ENCODE measurements around the gene CYP4X1.

CYP4X1 gene

DNA sequence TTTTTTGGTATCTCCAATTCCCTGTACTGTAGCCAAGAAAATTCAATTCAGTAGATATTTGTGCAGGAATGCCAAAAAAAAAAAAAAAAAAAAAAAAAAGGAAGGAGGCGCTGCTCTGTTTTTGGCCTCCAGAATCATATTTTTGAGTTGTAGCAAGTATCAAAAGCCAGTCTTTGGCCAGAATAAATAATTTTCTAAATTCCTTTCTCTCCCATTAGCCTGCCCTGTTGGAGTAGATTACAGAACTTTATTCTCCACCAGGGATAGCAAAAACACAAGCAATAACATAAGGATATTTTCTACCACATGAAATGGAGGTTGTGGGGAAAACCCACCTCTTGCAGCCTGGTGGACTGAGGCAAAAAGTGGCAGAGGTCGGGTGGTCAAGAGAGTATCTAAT lies 2.4 kb upstream of the CYP4X1 start:
- TF ChIP-seq EZH2phosphoT487 (IDR thresholded peaks at IDR 0.05; ENCODE audit: borderline replicate concordance) = no peak
- TF ChIP-seq, protein P1, sequence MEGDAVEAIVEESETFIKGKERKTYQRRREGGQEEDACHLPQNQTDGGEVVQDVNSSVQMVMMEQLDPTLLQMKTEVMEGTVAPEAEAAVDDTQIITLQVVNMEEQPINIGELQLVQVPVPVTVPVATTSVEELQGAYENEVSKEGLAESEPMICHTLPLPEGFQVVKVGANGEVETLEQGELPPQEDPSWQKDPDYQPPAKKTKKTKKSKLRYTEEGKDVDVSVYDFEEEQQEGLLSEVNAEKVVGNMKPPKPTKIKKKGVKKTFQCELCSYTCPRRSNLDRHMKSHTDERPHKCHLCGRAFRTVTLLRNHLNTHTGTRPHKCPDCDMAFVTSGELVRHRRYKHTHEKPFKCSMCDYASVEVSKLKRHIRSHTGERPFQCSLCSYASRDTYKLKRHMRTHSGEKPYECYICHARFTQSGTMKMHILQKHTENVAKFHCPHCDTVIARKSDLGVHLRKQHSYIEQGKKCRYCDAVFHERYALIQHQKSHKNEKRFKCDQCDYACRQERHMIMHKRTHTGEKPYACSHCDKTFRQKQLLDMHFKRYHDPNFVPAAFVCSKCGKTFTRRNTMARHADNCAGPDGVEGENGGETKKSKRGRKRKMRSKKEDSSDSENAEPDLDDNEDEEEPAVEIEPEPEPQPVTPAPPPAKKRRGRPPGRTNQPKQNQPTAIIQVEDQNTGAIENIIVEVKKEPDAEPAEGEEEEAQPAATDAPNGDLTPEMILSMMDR (conservative IDR thresholded peaks at IDR 0.05; ENCODE audit: low read length) = no peak
- Histone ChIP-seq H4K20me1 (ENCODE audit: insufficient read depth, low read length, poor library complexity, severe bottlenecking) (no peaks in the 10 kb centered on the region), H2AFZ (ENCODE audit: low read length) (no peak overlapping the region), H3K9me2 (replicated peaks; ENCODE audit: low read depth, low read length) (no peaks in the 10 kb centered on the region), H3K4me2 (ENCODE audit: low read depth, low read length, poor library complexity, severe bottlenecking) (no peak overlapping the region), H3K79me2 (ENCODE audit: insufficient read depth, low read length) (no peaks in the 10 kb centered on the region), H3K4me1 (ENCODE audit: insufficient read depth, low read length, poor library complexity, severe bottlenecking) (no peaks in the 10 kb centered on the region), H3K9me3 (ENCODE audit: insufficient read depth, low read depth, low read length) (no peaks in the 10 kb centered on the region), H3K4me3 (ENCODE audit: low read length, poor library complexity, severe bottlenecking) (no peak overlapping the region), H3K27me3 (ENCODE audit: insufficient read depth, low read length, poor library complexity, severe bottlenecking) (no peaks in the 10 kb centered on the region), H3K36me3 (ENCODE audit: insufficient read depth, low read length) (no peaks in the 10 kb centered on the region), H3K9ac (ENCODE audit: low read depth, low read length, poor library complexity, severe bottlenecking) (no peak overlapping the region), H3F3A (ENCODE audit: low read depth) (no peaks in the 10 kb centered on the region)

GRCh38 chr1:47024141-47024801 lies 802 bp downstream of the CYP4X1 start:
- no peaks in the 10 kb centered on the region for H3K9me2 ChIP-seq (replicated peaks; ENCODE audit: low read depth, low read length)
- no peaks in the 10 kb centered on the region for H3K27me3 ChIP-seq (ENCODE audit: insufficient read depth, low read length, poor library complexity, severe bottlenecking)
- no peak overlapping the region for H3K9ac ChIP-seq (ENCODE audit: low read depth, low read length, poor library complexity, severe bottlenecking)
- H3K4me1 ChIP-seq (ENCODE audit: insufficient read depth, low read length, poor library complexity, severe bottlenecking) = no peaks in the 10 kb centered on the region
- no peak overlapping the region for H3K4me3 ChIP-seq (ENCODE audit: low read length, poor library complexity, severe bottlenecking)
- no peak overlapping the region for H2AFZ ChIP-seq (ENCODE audit: low read length)
- H3K4me2 ChIP-seq (ENCODE audit: low read depth, low read length, poor library complexity, severe bottlenecking) = no peak overlapping the region
- no peaks in the 10 kb centered on the region for H3K79me2 ChIP-seq (ENCODE audit: insufficient read depth, low read length)
- no peaks in the 10 kb centered on the region for H3K36me3 ChIP-seq (ENCODE audit: insufficient read depth, low read length)
- no peaks in the 10 kb centered on the region for H3K9me3 ChIP-seq (ENCODE audit: insufficient read depth, low read depth, low read length)
- H3F3A ChIP-seq (ENCODE audit: low read depth) = no peaks in the 10 kb centered on the region
- H4K20me1 ChIP-seq (ENCODE audit: insufficient read depth, low read length, poor library complexity, severe bottlenecking) = no peaks in the 10 kb centered on the region
- TF ChIP-seq EZH2phosphoT487 (IDR thresholded peaks at IDR 0.05; ENCODE audit: borderline replicate concordance) = no peak
- TF ChIP-seq, protein P1 (conservative IDR thresholded peaks at IDR 0.05; ENCODE audit: low read length) = no peak

DNA sequence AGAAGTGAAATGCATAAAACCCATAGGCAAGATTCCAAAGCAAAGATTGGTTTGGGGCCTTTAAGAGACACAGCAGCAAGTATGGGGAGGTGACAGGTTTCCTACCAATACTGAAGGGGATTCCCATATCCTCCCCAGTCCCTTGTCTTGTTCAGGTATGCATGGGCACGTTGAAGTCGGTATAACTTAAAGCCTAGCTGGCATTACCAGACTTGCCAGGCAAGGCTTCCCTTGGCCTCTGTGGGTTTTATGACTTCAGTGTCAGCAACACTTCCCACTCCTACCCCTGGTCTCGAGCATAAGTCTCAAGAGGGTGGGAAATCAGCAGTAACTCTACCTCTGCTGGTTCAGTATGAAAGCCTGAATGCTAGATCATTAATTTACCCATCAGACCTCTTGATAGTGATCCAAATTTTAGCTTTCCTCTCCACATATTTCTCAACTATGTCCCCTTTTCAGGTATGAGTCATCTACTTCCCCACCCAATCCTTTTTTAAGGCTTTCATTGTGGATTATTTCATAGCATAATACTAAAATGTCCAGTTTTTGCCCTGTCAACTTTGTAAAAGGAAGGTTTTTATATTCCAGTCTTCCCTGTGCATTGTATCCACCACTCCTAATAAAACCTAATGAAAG lies 6.8 kb downstream of the CYP4X1 start:
- H3F3A ChIP-seq (ENCODE audit: low read depth) = no peaks in the 10 kb centered on the region
- H2AFZ ChIP-seq (ENCODE audit: low read length) = no peak overlapping the region
- H3K9me3 ChIP-seq (ENCODE audit: insufficient read depth, low read depth, low read length) = no peaks in the 10 kb centered on the region
- H3K79me2 ChIP-seq (ENCODE audit: insufficient read depth, low read length) = no peaks in the 10 kb centered on the region
- H3K9me2 ChIP-seq (replicated peaks; ENCODE audit: low read depth, low read length) = no peaks in the 10 kb centered on the region
- H3K9ac ChIP-seq (ENCODE audit: low read depth, low read length, poor library complexity, severe bottlenecking) = no peak overlapping the region
- no peak overlapping the region for H3K4me2 ChIP-seq (ENCODE audit: low read depth, low read length, poor library complexity, severe bottlenecking)
- no peaks in the 10 kb centered on the region for H3K27me3 ChIP-seq (ENCODE audit: insufficient read depth, low read length, poor library complexity, severe bottlenecking)
- no peak for TF ChIP-seq EZH2phosphoT487 (IDR thresholded peaks at IDR 0.05; ENCODE audit: borderline replicate concordance)
- TF ChIP-seq, protein P1 (conservative IDR thresholded peaks at IDR 0.05; ENCODE audit: low read length) = no peak
- H3K36me3 ChIP-seq (ENCODE audit: insufficient read depth, low read length) = no peaks in the 10 kb centered on the region
- no peaks in the 10 kb centered on the region for H3K4me1 ChIP-seq (ENCODE audit: insufficient read depth, low read length, poor library complexity, severe bottlenecking)
- no peak overlapping the region for H3K4me3 ChIP-seq (ENCODE audit: low read length, poor library complexity, severe bottlenecking)
- H4K20me1 ChIP-seq (ENCODE audit: insufficient read depth, low read length, poor library complexity, severe bottlenecking) = no peaks in the 10 kb centered on the region

Measured in Loucy (cell line).